Skeletal muscle tissue (tissue), 4 donors: ENCODE data around the gene CHD6. TPM values are rescaled to one million over a fixed set of nuclear protein-coding genes. Genes with fewer than 3 reads are reported as not detected.

Source experiments
- H3K27ac ChIP-seq: one replicate; pipeline ENCODE4 v1.7.0; 2013; ENCODE audit warnings: mild to moderate bottlenecking, low read depth, low read length, inconsistent platforms
- H3K27me3 ChIP-seq, 3 donors: one replicate each; pipeline ENCODE4 v1.7.0; 2013; ENCODE audit warnings: low read length in 3 of 3; ENCODE audit not compliant: control insufficient read depth in 3 of 3, insufficient read depth in 3 of 3
- H3K36me3 ChIP-seq, 3 donors: one replicate each; pipeline ENCODE4 v1.7.0; 2013; ENCODE audit warnings: low read length in 3 of 3; ENCODE audit not compliant: control insufficient read depth in 3 of 3, insufficient read depth in 3 of 3
- H3K4me1 ChIP-seq, 3 donors: one replicate each; pipeline ENCODE4 v1.7.0; 2013; ENCODE audit warnings: low read length in 3 of 3, mild to moderate bottlenecking in 3 of 3; ENCODE audit not compliant: control insufficient read depth in 3 of 3, insufficient read depth in 3 of 3
- H3K4me3 ChIP-seq, 3 donors: one replicate each; pipeline ENCODE4 v1.7.0; 2013; ENCODE audit warnings: low read length in 3 of 3
- H3K9ac ChIP-seq, 3 donors: one replicate each; pipeline ENCODE4 v1.7.0; 2013; ENCODE audit warnings: low read length in 3 of 3, mild to moderate bottlenecking in 3 of 3, moderate library complexity in 2 of 3, low read depth in 1 of 3
- H3K9me3 ChIP-seq, 3 donors: one replicate each; pipeline ENCODE4 v1.7.0; 2013; ENCODE audit warnings: low read length in 3 of 3; ENCODE audit not compliant: control insufficient read depth in 3 of 3
- total RNA-seq: library from RNA; depleted of rRNA; stranded (reverse); fragments of >200 nt; gene quantifications from one replicate; pipeline ENCODE4 v1.2.3, GENCODE V29; 2014
- donor health status: Osteomylitis.

CHD6 gene
- total RNA-seq, 1 donor from 2014 or later: 45.9 TPM

- Histone ChIP-seq H3K27me3 (no peaks in the 10 kb centered on the region), H3K27ac (no peak overlapping the region), H3K9me3 (no peaks in the 10 kb centered on the region), H3K9ac (no peak overlapping the region), H3K4me3 (no peak overlapping the region), H3K4me1 (peaks cover 10 to 18% (median 14%) of the 10 kb centered on the region in 3 donors), H3K36me3 (peaks cover 2 to 20% (median 8%) of the 10 kb centered on the region in 3 donors)
Measured at GRCh38 chr20:41478026-41478425, 140.2 kb downstream of the CHD6 start.

DNA sequence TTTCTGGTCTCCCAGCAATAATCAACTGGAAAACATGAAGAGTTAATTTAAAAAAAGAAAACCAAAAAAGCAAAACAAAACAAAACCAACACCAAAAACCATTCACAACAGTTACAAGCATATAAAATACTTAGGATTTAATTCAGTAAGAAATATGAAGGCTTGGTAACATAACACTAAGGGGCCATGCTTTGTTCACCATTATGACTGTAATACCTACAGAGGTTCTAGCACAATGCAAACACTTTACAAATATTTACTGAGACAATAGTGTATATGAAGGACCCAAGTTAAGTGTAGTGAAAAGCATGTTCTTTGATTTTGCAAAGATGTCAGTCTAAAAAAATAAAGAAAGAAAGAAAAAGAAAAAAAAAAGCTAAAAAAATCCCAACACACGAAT lies 141.7 kb downstream of the CHD6 start:
- Histone ChIP-seq H3K36me3 (peaks cover 6 to 13% (median 9%) of the 10 kb centered on the region in 3 donors), H3K4me3 (no peak overlapping the region), H3K4me1 (peaks cover 10 to 18% (median 14%) of the 10 kb centered on the region in 3 donors), H3K27me3 (no peaks in the 10 kb centered on the region), H3K27ac (peak overlapping the region; percentile 51), H3K9me3 (no peaks in the 10 kb centered on the region), H3K9ac (no peak overlapping the region)

GRCh38 chr20:41476013-41476441 lies 142.2 kb downstream of the CHD6 start:
- H3K4me3 ChIP-seq: no peak overlapping the region
- H3K27me3 ChIP-seq: no peaks in the 10 kb centered on the region
- peak overlapping the region; percentile 51 for H3K27ac ChIP-seq
- peaks cover 6 to 13% (median 9%) of the 10 kb centered on the region in 3 donors for H3K36me3 ChIP-seq
- peak overlapping the region in 1 of 3 donors; percentile 48 for H3K9ac ChIP-seq
- H3K9me3 ChIP-seq: no peaks in the 10 kb centered on the region
- H3K4me1 ChIP-seq: peaks cover 10 to 18% (median 14%) of the 10 kb centered on the region in 3 donors

- Histone ChIP-seq H3K27ac (peak overlapping the region; percentile 51), H3K36me3 (peaks cover 9 to 12% (median 10%) of the 10 kb centered on the region in 3 donors), H3K4me1 (peaks cover 14 to 22% (median 17%) of the 10 kb centered on the region in 3 donors), H3K9me3 (no peaks in the 10 kb centered on the region), H3K4me3 (no peak overlapping the region), H3K9ac (peak overlapping the region in 1 of 3 donors; percentile 48), H3K27me3 (no peaks in the 10 kb centered on the region)
Measured at GRCh38 chr20:41475503-41475902, 142.7 kb downstream of the CHD6 start.

- Histone ChIP-seq H3K27me3 (no peaks in the 10 kb centered on the region), H3K9ac (no peak overlapping the region), H3K4me1 (peaks cover 15 to 26% (median 18%) of the 10 kb centered on the region in 3 donors), H3K9me3 (no peaks in the 10 kb centered on the region), H3K4me3 (no peak overlapping the region), H3K36me3 (peaks cover 11 to 30% (median 11%) of the 10 kb centered on the region in 3 donors), H3K27ac (no peak overlapping the region)
Measured at GRCh38 chr20:41470362-41471095, 147.6 kb downstream of the CHD6 start.

DNA sequence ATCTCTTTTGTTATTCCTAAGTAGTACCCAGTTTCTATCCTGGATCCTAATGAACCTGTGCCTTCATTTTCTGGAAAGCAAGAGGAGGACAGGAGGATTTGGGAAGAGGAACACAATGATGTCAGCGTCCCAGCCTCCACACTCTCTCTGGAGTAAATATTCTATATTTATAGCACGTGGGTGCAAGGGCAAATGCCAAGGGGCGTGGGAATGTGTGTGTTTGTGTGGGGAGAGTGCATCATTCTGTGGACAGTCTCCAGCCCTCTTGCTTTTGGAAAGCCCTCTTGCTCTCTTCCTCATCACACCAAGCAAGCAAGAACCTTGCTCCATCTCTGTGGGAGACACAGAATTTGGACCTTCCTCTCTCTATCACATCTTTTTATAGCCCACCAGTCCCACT lies 148.3 kb downstream of the CHD6 start:
- Histone ChIP-seq H3K9me3 (peaks cover 0 to 3% (median 0%) of the 10 kb centered on the region in 3 donors), H3K36me3 (peaks cover 11 to 30% (median 15%) of the 10 kb centered on the region in 3 donors), H3K9ac (no peak overlapping the region), H3K4me1 (peaks cover 11 to 20% (median 16%) of the 10 kb centered on the region in 3 donors), H3K27ac (no peak overlapping the region), H3K27me3 (no peaks in the 10 kb centered on the region), H3K4me3 (no peak overlapping the region)

GRCh38 chr20:41468994-41469600 lies 149.1 kb downstream of the CHD6 start:
- Histone ChIP-seq H3K27ac (no peak overlapping the region), H3K36me3 (peaks cover 11 to 35% (median 15%) of the 10 kb centered on the region in 3 donors), H3K4me1 (peaks cover 11 to 20% (median 16%) of the 10 kb centered on the region in 3 donors), H3K9me3 (peaks cover 0 to 4% (median 0%) of the 10 kb centered on the region in 3 donors), H3K27me3 (no peaks in the 10 kb centered on the region), H3K4me3 (no peak overlapping the region), H3K9ac (no peak overlapping the region)

DNA sequence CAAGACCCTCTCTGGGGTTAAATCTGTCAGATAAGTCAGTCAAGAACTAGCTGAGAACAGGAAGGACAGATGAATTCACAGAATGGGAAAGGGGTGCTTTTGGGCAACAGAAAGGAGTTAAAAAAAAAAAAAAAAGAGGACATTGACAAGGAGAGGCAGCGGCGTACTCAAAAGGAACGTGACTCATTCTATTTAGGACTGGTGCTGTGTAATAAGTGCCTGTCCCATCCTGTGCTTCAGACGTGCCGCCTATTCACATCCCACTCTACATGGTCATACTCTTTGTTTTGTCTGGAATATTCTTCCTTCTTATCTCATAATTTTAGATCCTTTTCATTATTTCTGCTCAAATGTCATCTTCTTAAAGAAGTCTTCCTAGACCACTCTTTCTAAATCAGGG lies 150.5 kb downstream of the CHD6 start:
- Histone ChIP-seq H3K36me3 (peaks cover 7 to 29% (median 15%) of the 10 kb centered on the region in 3 donors), H3K9ac (no peak overlapping the region)

DNA sequence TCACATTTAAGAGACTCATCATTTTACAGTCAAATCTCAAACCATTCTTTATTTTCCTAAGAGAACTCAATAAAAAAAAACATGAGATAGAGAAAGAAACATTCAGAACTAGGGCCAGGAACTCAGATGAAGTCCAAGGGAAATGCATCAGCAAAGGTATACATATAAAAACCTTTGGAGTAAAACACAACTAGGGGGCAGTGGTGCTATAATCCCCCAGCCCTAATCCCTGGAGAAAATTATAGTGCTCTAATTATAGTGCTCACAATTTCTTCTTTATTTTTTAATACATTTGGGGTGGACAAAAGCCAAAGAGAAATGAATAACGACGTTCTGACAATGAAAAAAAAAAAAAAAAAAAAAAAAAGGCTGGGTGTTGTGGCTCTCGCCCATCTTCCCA lies 151.0 kb downstream of the CHD6 start:
- H3K4me3 ChIP-seq: no peak overlapping the region
- H3K36me3 ChIP-seq: peaks cover 7 to 29% (median 15%) of the 10 kb centered on the region in 3 donors
- H3K27me3 ChIP-seq: no peaks in the 10 kb centered on the region

More for the DNA sequence above, 150.5 kb downstream of the CHD6 start:
- peaks cover 11 to 20% (median 16%) of the 10 kb centered on the region in 3 donors for H3K4me1 ChIP-seq
- H3K9me3 ChIP-seq: peaks cover 0 to 4% (median 0%) of the 10 kb centered on the region in 3 donors
- H3K27ac ChIP-seq: no peak overlapping the region
- no peak overlapping the region for H3K4me3 ChIP-seq
- H3K27me3 ChIP-seq: no peaks in the 10 kb centered on the region

DNA sequence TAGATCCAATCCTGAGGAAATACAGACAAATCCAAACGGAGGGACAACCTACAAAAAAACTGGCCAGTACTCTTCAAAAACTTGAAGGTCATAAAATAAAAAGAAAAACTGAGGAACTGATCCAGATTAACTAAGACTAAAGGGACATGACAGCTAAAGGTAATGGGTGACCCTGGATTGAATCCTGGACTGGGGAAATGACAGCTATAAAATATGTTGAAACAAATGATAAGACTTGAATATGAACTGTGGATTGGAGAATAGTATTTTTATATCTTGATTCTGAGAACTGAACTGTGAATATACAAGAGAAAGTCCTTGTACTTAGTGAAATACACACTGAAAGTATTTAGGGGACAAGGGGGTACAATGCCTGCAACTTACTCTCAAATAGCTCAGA lies 154.6 kb downstream of the CHD6 start:
- peaks cover 0 to 4% (median 0%) of the 10 kb centered on the region in 3 donors for H3K9me3 ChIP-seq
- H3K27ac ChIP-seq: no peak overlapping the region
- H3K9ac ChIP-seq: no peak overlapping the region
- no peaks in the 10 kb centered on the region for H3K4me1 ChIP-seq
- H3K4me3 ChIP-seq: no peak overlapping the region
- H3K36me3 ChIP-seq: peaks cover 3 to 16% (median 8%) of the 10 kb centered on the region in 3 donors
- H3K27me3 ChIP-seq: no peaks in the 10 kb centered on the region

More for the DNA sequence above, 151.0 kb downstream of the CHD6 start:
- peaks cover 11 to 20% (median 16%) of the 10 kb centered on the region in 3 donors for H3K4me1 ChIP-seq
- no peak overlapping the region for H3K9ac ChIP-seq
- H3K27ac ChIP-seq: no peak overlapping the region
- H3K9me3 ChIP-seq: peaks cover 0 to 4% (median 0%) of the 10 kb centered on the region in 3 donors
